PFSK-1 (cell line): ENCODE measurements around the gene SEMA4D.

Source experiments
- FOXP2 ChIP-seq: optimal IDR thresholded peaks from 2 replicates; pipeline ENCODE3; 2011; ENCODE audit warnings: borderline replicate concordance, control low read depth, inconsistent platforms; ENCODE audit not compliant: insufficient read depth; ENCODE audit errors: extremely low read length, extremely low read depth
- POLR2AphosphoS5 ChIP-seq: IDR thresholded peaks from 2 replicates; pipeline ENCODE4 v1.6.1; 2012; ENCODE audit warnings: low read depth, mild to moderate bottlenecking, control low read depth, low read length, moderate library complexity
- SIN3A ChIP-seq: IDR thresholded peaks from 2 replicates; pipeline ENCODE4 v1.6.1; 2012; ENCODE audit warnings: mild to moderate bottlenecking, low read length, moderate library complexity, borderline replicate concordance; ENCODE audit not compliant: insufficient read depth
- TAF1 ChIP-seq: IDR thresholded peaks from 2 replicates; pipeline ENCODE4 v1.6.1; 2012; ENCODE audit warnings: low read length, control low read depth, borderline replicate concordance; ENCODE audit not compliant: insufficient read depth
- TF ChIP-seq, protein P1 (sequence below), 2 experiments: IDR thresholded peaks; 2 replicates each; pipeline versions ENCODE4 v1.6.1 to v1.8.0; 2011 to 2012; ENCODE audit warnings: low read depth in 2 of 2, low read length in 2 of 2, control low read depth in 1 of 2, inconsistent platforms in 1 of 2, mild to moderate bottlenecking in 1 of 2, moderate library complexity in 1 of 2; ENCODE audit not compliant: insufficient read depth in 1 of 2

Gene SEMA4D

DNA sequence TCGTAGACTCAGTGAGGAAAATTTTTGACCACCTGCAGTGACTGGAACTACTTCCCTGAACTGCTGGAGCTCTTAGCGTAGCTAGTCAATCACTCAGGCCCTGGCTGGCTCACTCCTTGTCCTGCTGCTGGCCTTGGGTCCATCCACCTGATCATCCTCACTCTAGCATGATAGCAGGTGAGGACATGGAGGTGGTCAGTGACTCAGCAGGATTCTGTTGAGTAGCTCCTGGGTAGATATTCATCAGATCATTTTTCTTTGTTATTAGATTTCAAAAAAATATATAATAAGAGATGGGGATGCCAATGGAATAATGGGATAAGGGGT, 25.0 kb upstream of the SEMA4D start:
- TF ChIP-seq POLR2AphosphoS5 (no peak), TAF1 (no peak), FOXP2 (no peak), SIN3A (no peak)
- TF ChIP-seq, protein P1, sequence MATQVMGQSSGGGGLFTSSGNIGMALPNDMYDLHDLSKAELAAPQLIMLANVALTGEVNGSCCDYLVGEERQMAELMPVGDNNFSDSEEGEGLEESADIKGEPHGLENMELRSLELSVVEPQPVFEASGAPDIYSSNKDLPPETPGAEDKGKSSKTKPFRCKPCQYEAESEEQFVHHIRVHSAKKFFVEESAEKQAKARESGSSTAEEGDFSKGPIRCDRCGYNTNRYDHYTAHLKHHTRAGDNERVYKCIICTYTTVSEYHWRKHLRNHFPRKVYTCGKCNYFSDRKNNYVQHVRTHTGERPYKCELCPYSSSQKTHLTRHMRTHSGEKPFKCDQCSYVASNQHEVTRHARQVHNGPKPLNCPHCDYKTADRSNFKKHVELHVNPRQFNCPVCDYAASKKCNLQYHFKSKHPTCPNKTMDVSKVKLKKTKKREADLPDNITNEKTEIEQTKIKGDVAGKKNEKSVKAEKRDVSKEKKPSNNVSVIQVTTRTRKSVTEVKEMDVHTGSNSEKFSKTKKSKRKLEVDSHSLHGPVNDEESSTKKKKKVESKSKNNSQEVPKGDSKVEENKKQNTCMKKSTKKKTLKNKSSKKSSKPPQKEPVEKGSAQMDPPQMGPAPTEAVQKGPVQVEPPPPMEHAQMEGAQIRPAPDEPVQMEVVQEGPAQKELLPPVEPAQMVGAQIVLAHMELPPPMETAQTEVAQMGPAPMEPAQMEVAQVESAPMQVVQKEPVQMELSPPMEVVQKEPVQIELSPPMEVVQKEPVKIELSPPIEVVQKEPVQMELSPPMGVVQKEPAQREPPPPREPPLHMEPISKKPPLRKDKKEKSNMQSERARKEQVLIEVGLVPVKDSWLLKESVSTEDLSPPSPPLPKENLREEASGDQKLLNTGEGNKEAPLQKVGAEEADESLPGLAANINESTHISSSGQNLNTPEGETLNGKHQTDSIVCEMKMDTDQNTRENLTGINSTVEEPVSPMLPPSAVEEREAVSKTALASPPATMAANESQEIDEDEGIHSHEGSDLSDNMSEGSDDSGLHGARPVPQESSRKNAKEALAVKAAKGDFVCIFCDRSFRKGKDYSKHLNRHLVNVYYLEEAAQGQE (IDR thresholded peaks at IDR 0.05; ENCODE audit: insufficient read depth in 1 of 2, low read depth in 2 of 2, low read length in 2 of 2), result no peak

DNA sequence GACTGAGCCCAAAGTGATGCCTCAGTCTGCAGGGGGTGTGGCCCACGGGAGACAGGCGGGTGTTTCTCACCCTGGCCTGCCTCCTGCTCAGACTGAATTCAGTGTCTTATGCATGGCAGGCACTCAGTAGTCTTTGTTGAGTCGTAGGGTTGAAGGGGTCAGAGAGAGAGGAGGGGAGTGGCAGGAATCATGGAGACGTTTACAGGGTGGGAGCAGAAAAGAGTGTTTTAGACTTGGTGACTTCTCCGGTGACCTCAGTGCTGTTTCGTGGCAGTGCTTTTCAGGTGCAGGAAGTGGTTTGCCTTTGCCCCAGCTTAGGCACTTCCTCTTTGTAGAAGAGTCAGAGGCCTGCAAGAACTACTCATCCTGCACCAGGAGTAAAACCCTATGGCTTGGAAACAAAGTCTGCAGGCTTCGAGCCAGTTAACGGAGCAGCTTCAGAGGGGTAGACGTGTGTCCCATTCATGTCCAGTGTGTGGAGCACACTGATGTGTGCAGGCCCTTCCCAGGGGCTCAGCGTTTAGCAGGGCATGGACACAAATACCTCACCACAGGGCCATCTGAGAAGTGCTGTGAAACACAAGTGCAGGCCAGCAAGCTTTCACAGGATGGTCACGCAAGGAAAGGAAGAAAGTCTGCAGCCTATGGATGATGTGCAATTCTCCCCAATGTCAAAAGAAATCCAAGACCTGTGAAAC, 24.5 kb upstream of the SEMA4D start:
- no peak for TF ChIP-seq TAF1
- no peak for TF ChIP-seq FOXP2
- TF ChIP-seq, protein P1 (IDR thresholded peaks at IDR 0.05; ENCODE audit: insufficient read depth in 1 of 2, low read depth in 2 of 2, low read length in 2 of 2), result no peak
- no peak for TF ChIP-seq SIN3A
- TF ChIP-seq POLR2AphosphoS5, result no peak

DNA sequence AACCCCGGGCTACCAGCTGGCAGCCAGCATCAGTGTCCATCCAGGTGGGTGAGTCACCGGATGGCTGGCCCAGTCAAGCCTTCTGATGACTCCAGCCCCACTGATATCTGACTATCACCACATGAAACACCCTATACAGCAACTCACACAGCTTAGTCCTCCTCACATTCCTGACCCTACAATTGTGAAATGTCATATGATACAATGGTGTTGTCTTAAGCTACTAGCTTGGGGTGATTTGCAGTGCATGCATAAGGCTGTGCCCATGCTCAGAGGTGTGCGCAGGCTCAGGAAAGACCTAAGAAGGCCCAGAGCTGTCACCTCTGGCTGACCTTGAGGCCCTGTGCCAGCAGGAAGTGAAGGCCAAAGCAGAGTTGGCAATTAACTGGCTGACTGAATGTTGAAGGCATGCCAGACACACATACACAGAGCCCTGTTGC, 21.5 kb upstream of the SEMA4D start:
- TF ChIP-seq TAF1 (no peak), FOXP2 (no peak), POLR2AphosphoS5 (no peak), SIN3A (no peak)
- TF ChIP-seq, protein P1 (IDR thresholded peaks at IDR 0.05; ENCODE audit: insufficient read depth in 1 of 2, low read depth in 2 of 2, low read length in 2 of 2), result no peak

DNA sequence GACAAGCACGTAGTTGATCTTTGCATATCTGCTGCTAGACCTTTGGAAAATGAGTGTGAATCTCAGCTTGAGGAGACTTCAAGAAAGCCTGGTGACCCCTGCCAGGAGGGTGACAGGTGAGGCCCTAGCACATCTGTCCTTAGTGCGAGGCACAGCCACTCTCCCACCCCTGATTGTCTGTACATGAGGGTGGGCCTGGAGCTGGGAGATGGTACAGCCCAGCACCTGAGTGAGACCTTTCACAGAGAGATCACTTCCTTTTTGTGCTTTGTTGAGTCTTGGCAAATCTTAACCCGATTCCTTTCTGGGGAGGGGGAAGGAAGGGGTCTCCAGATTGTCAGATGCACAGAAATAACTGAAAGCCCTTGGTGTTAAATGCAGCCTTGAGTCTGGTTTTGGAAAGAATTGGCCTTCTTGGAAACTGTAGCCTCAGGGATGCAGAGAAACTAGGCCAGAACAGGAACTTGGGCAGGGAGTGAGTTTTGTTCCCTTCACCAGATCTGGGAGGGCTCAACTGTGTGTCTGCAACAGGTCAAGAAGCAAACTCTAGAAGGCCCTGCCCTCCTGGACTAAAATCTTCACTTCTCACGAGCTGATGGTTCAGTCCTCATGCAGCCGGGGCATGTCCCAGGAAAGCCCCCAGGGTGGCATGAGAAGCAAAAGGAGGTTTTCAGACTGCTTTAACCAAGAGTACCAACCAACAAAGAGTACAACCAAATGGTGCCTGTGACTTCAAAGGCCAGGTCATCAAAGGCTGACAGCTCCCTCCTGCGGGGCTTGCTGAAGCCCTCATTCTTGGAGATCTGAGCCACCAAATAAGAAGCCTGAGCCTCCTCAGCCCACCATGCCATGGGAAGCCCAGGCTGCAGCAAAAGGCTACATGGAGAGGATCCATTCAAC, 20.8 kb upstream of the SEMA4D start:
- TF ChIP-seq FOXP2 (no peak), TAF1 (no peak), POLR2AphosphoS5 (no peak), SIN3A (no peak)
- TF ChIP-seq, protein P1 (IDR thresholded peaks at IDR 0.05; ENCODE audit: insufficient read depth in 1 of 2, low read depth in 2 of 2, low read length in 2 of 2), result no peak
